AG10803 (cell line): ENCODE data around the gene FOXO3.

Experiments
- DNase-seq: peaks from one replicate; pipeline ENCODE4 v3.0.0; 2010; ENCODE audit warnings: low read depth
- H3K4me3 ChIP-seq: 2 replicates; pipeline ENCODE4 v1.5.1; 2011; ENCODE audit warnings: mild to moderate bottlenecking, low read length, control low read depth
- TF ChIP-seq, protein P1 (sequence below): conservative IDR thresholded peaks from 2 replicates; pipeline ENCODE4 v1.5.1; 2011; ENCODE audit warnings: mild to moderate bottlenecking, low read length, control low read depth, inconsistent platforms

FOXO3 gene

DNA sequence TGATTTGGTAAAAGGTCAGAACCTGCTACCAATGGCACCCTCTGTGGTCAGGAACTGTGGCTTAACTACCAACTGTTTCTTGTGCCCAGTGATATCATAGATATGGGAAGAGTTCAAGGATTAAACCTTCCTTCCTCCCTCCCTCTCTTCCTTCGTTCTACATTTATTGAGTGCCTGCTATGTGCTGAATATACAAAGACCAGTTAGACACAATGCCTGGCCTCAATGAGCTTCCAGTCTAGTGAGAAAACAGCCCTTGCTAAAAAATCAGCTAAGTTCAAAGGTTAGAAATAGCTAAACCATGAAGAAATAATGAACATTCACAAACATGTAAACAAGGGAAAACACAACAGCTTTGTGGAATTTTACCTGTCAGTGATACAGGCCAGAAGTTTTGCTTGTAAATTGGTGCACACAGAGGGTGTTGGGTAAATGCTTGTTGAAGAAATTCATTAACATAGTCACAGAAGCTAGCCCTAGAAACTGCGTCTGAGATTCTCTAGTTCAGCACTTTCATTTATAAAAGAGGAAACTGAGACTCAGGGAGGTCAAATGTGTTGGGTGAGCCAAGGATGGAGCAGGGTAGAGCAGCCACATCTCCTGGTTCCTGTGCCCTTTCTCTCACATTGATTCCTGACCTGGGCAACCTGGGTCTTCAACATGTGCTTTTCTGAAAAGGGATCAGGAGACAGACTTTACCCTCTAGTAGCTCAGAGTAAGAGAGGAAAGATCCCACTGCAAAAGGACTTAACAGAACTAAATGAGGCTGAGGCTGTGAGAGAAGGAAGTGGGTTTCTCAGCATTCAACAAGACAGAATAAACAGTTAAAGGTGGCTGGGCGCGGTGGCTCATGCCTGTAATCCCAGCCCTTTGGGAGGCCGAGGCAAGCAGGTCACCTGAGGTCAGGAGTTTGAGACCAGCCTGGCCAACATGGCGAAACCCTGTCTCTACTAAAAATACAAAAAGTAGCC lies 14.4 kb upstream of the FOXO3 start:
- H3K4me3 ChIP-seq, result no peak overlapping the region
- TF ChIP-seq, protein P1, sequence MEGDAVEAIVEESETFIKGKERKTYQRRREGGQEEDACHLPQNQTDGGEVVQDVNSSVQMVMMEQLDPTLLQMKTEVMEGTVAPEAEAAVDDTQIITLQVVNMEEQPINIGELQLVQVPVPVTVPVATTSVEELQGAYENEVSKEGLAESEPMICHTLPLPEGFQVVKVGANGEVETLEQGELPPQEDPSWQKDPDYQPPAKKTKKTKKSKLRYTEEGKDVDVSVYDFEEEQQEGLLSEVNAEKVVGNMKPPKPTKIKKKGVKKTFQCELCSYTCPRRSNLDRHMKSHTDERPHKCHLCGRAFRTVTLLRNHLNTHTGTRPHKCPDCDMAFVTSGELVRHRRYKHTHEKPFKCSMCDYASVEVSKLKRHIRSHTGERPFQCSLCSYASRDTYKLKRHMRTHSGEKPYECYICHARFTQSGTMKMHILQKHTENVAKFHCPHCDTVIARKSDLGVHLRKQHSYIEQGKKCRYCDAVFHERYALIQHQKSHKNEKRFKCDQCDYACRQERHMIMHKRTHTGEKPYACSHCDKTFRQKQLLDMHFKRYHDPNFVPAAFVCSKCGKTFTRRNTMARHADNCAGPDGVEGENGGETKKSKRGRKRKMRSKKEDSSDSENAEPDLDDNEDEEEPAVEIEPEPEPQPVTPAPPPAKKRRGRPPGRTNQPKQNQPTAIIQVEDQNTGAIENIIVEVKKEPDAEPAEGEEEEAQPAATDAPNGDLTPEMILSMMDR, result no peak
- no peak for DNase-seq

DNA sequence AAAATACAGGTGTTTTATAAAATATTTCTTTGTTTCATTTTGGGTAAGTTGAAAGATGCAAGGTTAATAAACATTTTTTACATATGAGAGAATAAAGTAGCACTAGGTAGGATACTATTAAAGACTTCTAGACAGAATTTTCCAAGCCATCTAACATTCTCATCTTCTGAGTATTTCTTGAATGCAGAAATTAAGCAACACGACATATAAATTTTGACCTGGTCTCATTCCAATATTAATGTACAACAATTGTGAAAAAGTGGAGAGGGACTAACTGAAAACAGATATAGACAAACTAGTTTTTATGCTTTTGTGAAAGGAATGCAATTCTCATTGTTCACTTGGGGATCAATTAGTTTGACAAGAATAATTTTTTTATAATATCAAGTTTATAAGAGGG lies 11.5 kb upstream of the FOXO3 start:
- peak; percentile 33 for DNase-seq
- H3K4me3 ChIP-seq, result no peak overlapping the region
- TF ChIP-seq, protein P1, result no peak

DNA sequence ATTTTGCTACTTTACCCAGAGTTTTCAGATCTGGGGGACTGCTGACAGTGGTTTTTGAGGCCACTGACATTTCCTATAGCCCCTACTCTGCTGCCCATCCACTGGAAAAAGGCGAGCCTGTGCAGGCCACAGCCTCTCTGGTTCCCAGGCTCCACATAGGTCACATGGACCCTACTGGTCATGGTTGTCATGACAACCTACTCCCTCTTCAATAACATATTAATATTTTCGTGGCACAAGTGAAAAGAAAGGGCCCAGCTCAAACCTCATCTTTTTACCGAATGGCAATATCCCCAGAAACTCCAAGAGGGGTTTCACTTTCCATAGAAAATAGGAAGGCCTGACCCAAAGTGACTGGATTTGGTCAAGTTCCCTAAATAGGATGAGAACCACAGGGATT lies 11.0 kb upstream of the FOXO3 start:
- no peak overlapping the region for H3K4me3 ChIP-seq
- TF ChIP-seq, protein P1, result no peak
- DNase-seq, result peak; percentile 15

DNA sequence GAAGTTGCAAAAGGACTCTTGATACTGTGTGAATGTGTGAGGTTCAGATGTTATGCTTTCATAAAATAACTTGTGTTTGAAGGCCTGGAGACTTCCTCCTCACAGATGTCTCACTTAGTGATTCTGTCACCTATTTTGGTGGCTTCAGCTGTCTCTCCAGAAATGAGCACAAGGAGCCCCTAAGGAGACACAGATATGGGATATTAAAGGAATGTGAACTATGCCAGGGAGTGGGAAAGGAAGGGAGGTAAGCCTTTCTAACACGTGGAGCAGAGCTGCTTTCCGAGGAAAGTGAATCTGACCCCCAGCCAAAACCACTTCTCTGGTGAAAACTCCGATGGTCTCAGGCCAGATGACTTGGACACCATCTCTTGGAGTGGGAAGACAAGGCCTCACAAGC lies 10.5 kb upstream of the FOXO3 start:
- DNase-seq, result no peak
- TF ChIP-seq, protein P1, result no peak
- H3K4me3 ChIP-seq, result no peak overlapping the region

DNA sequence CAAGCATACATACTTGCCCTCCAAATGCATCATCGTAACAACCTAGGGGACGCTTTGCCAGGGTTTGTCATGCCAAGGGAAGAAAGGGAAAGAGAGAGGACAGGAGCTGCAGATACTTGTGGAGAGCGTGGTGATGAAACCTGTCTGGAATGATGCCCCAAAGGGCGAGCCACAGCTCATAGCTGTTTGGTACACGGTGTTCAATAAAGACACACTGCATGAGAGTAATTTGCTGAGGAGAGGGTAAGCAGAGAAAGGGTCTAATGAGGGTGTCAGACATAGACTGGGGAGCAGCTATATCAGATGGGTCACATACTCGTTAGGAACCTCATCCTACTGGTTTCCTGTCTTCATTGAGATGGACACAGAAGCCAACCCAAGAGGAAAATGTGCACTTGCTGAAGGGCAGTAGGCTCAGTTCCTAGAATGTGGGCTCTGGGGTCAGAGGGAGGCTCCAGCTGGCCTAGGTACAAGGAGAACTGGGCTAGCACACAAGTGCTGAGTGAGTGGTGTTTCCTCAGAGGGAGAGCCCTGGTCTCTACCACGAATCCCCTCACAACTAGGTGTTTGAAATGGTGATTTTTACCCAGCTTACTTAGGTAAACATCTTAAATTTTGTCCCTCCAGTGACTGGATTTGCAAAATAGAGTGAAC lies 5.2 kb upstream of the FOXO3 start:
- H3K4me3 ChIP-seq, result no peak overlapping the region
- TF ChIP-seq, protein P1, result no peak
- DNase-seq, result no peak

DNA sequence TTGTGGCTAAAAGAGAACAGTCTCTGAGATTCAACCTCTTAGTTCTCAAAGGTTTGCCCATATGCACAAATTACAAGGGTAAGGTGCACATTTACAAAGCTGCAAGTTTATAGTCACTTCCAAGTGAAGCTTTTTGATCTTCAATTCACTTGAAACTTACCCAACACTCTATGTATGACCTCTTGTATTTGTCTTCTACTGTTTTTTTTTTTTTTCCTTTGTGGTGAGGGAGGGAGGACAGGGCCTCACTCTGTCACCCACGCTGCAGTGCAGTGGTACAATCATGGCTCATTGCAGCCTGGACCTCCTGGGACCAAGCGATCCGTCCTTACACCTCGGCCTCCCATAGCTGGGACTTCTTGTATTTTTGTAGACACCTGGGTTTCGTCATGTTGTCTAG lies 4.5 kb upstream of the FOXO3 start:
- no peak overlapping the region for H3K4me3 ChIP-seq
- no peak for DNase-seq
- TF ChIP-seq, protein P1, result no peak
